GM19397 (cell line): ENCODE data around the gene GOLT1A.

Experiments used
- ATAC-seq: cut with Tn5 transposase; IDR thresholded peaks from one replicate; pipeline ENCODE4 v1.9.1; 2021; ENCODE audit warnings: mild to moderate bottlenecking, moderate library complexity; ENCODE audit not compliant: unreplicated experiment

GOLT1A gene

GRCh38 chr1:204194080-204194479 lies 19.7 kb downstream of the GOLT1A start:
- ATAC-seq = no peak

GRCh38 chr1:204192589-204193352 lies 21.0 kb downstream of the GOLT1A start:
- ATAC-seq = no peak

GRCh38 chr1:204192046-204192445 lies 21.7 kb downstream of the GOLT1A start:
- ATAC-seq = no peak

- ATAC-seq = no peak
Measured at GRCh38 chr1:204191456-204191855, 22.3 kb downstream of the GOLT1A start.

- no peak for ATAC-seq
Measured at GRCh38 chr1:204190212-204191211, 23.3 kb downstream of the GOLT1A start.

- no peak for ATAC-seq
Measured at GRCh38 chr1:204188959-204189639, 24.7 kb downstream of the GOLT1A start.

GRCh38 chr1:204186597-204186996 lies 27.2 kb downstream of the GOLT1A start:
- ATAC-seq = no peak

GRCh38 chr1:204181116-204181515 lies 32.7 kb downstream of the GOLT1A start:
- ATAC-seq = no peak

- ATAC-seq = no peak
Measured at GRCh38 chr1:204180133-204180532, 33.7 kb downstream of the GOLT1A start.

- no peak for ATAC-seq
Measured at GRCh38 chr1:204178487-204179281, 35.1 kb downstream of the GOLT1A start.

GRCh38 chr1:204177133-204177532 lies 36.7 kb downstream of the GOLT1A start:
- ATAC-seq = no peak

- ATAC-seq = no peak
Measured at GRCh38 chr1:204176049-204176448, 37.7 kb downstream of the GOLT1A start.

- ATAC-seq = no peak
Measured at GRCh38 chr1:204174958-204175357, 38.8 kb downstream of the GOLT1A start.

GRCh38 chr1:204172404-204173029 lies 41.3 kb downstream of the GOLT1A start:
- ATAC-seq = no peak

GRCh38 chr1:204171751-204172178 lies 42.0 kb downstream of the GOLT1A start:
- no peak for ATAC-seq

GRCh38 chr1:204170494-204171155 lies 43.2 kb downstream of the GOLT1A start:
- no peak for ATAC-seq

GRCh38 chr1:204169858-204170257 lies 43.9 kb downstream of the GOLT1A start:
- ATAC-seq = no peak

GRCh38 chr1:204167730-204168129 lies 46.1 kb downstream of the GOLT1A start:
- no peak for ATAC-seq

- ATAC-seq = no peak
Measured at GRCh38 chr1:204166219-204166618, 47.6 kb downstream of the GOLT1A start, which contains the start of gene REN. Gene REN, minus strand, starts transcription at chr1:204166337. Its CDS starts 44 bp downstream, at chr1:204166293.
